CD4-positive, alpha-beta T cell treated with Interleukin-2 at 100 ng/mL for 4 hours (primary cell): ENCODE data around the gene STXBP2.

Experiments
- DNase-seq: peaks from one replicate; pipeline ENCODE4 v3.0.0-alpha.2; 2020; ENCODE audit warnings: low spot score

The STXBP2 gene

DNA sequence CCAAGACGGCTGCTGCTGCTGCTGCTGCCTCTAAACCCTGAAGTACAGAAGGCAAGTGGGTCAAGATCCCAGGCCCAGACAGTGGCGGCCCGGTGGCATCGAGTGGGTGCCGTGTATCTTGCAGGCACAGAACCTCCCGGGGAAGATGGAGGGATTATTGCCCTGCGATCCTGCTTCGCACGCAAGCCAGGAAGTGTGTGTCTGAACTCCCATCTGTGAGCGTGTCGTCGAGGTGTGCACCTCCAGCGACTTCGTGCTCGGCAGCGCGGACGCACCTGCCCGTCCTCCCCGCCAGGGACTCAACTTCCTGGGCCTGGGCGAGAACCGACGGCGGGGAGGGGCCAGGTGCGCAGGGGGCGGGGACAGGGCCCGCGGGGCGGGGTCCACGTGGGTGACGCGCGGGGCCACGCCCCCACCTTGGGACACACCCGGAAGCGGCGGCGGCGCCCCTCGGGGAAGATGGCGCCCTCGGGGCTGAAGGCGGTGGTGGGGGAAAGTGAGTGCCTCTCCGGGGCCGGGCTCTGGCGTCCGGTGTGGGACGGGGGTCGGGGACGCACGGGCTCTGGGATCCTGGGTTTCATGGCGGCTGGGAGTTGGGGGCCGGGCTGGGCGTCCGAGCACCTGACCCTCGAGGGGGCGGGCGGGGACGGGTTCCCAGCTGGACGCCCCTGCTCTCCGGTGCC, at the start of gene STXBP2:
Gene STXBP2, plus strand, starts transcription at position 420 of the 683 bp plus-strand sequence. Its CDS starts 40 bp downstream, at position 460.
- peak; percentile 94 for DNase-seq

DNA sequence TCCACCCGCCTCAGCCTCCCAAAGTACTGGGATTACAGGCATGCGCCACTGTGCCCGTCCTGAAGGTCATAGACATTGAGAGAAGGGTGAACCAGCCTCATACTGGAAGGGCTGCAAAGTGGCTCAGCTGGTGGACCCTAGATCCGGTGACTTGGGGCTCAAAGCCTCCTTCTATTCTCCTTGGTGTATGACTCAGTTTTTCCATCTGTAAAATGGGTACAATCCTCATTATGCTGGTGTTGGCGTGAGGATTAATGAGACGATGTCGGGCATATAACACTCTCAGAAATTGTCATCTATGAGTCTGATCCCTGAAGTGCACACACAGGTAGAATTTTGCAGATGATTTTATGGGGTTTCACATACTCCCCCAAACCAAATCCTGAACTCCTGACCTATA, 47.1 kb upstream of the STXBP2 start:
- no peak for DNase-seq

DNA sequence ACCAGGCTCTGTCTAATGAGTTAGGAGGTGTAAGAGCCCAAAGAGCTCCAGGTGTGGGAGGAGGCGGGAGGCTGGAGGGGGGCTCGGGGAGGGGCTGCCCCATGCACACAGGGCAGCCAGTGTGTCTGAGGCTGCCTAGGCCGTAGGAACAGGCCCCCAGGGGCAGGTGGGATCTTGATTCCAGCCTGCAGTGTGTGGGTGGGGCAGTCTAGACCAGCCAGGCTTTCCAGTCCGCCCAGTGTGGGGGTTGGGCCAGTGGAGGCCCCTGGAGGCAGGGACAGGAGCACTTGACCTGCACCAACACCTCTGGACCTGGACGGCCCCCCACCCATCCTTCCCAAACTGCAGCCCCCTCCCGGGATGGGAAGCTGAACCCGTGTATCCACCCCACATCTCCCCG, 46.7 kb upstream of the STXBP2 start:
- DNase-seq, result no peak

DNA sequence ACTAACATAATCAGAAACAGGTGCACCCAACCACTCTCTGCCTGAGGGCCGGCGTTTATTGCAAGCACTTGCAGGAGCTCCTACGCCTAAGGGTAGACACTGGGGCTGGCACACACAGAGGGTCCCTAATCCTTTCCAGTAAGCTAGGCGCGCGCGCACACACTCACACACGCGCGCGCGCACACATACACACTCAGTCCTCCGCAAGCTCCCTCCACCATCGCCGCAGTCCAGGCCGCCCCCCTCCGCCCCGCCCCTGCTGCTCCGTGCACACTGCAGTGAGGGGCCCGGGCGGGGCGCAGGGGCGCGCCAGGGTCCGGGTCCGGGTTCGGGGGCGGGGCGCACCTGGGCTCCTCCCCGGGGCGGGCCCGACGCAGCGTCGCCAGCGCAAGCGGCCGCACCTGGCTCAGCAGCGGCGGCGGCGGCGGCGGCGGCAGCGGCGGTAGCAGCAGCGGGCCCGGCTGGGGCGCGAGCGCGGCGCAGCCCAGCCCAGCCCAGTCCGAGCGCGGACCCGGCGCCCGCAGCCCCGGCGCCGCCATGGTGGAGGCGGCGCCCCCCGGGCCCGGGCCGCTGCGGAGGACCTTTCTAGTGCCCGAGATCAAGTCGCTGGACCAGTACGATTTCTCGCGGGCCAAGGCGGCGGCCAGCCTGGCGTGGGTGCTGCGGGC, 41.3 kb upstream of the STXBP2 start, which contains the start of gene CAMSAP3:
Gene CAMSAP3, plus strand, starts transcription at position 398 of the 668 bp plus-strand sequence. Its CDS starts 140 bp downstream, at position 538.
- DNase-seq, result peak; percentile 21

DNA sequence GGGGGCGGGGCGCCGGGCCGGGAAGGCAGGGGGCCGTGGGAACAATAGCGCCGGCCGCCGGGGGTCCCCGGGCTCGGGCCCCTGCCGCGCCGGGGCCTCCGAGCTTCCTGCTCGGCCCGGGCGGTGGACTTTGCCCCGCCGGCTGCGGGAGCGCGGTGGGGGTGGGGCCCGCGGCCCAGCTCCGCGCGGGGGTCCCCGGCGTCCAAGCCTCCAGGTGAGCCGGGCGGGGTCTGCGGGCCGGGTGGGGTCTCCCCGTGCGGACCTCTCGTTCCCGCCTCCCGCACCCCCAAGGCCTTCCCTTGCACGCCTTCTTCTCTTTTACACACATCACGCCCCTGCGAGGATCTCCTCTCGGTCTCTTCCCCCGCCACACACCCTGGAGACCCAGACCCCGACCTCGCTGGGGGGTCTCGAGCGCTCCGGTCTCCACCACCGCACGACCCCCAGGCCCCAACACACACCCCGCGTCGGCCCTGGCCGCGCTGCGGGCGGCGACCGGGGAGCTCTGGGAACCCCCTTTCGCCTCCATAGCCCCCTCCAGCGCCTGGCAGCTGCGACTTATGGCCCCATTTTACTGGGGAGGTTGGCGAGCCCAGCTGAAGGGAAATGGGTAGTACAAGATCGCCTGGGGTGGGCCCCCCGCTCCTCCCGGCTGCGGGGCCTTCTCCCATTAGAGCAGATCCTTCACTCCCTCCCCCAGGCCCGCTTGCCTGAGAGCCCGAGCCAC, 40.5 kb upstream of the STXBP2 start:
- DNase-seq, result no peak

DNA sequence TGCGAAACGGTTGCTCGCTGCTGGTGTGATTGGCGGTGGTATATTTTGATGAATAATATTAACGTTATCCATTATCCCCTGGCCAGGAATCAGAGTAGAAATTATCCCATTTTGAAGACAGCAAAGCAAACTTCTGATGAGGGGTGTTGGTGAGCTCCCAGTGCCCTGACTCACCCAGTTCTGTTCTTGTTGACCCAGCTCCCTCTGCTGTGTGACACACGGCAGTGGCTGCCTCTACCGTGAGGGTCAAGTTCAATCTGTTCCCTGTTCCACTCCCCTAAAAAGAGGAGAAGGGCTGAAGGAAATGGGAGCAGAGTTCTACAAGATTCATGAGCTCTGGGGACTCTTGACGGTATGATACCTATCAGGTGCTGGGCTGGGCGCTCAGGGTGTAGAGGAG, 39.2 kb upstream of the STXBP2 start:
- DNase-seq, result no peak

DNA sequence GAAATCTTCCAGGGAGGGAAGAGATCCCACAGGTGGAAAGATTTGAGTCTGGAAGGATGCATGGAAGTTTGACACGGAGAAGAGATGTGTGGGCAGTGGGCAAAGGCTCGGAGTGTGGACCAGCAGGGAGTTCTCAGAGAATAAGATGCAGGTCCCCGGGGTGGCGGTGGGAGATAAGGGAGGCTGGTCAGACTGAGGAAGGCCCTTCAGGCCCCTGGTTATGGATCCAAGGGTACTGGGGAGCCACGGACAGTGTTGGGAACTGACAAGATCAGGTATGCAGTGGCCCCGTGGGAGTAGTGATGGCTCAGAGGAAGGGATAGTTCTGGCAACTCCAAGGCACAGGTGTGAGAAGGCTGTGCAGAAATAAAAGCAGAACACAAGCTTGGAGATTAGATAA, 38.7 kb upstream of the STXBP2 start:
- no peak for DNase-seq

DNA sequence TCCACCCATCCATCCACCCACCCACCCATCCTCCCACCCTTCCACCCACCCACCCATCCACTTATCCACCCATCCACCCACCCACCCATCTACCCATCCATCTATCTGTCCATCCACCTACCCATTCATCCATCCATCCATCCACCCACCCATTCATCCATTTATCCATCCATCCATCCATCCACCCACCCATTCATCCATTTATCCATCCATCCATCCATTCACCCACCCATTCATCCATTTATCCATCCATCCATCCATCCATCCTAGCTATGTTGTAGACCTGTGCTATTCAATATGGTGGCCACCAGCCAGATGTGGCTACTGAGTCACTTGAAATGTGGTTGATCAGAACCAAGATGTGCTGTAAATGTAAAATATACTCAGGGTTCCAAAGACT, 36.2 kb upstream of the STXBP2 start:
- no peak for DNase-seq

DNA sequence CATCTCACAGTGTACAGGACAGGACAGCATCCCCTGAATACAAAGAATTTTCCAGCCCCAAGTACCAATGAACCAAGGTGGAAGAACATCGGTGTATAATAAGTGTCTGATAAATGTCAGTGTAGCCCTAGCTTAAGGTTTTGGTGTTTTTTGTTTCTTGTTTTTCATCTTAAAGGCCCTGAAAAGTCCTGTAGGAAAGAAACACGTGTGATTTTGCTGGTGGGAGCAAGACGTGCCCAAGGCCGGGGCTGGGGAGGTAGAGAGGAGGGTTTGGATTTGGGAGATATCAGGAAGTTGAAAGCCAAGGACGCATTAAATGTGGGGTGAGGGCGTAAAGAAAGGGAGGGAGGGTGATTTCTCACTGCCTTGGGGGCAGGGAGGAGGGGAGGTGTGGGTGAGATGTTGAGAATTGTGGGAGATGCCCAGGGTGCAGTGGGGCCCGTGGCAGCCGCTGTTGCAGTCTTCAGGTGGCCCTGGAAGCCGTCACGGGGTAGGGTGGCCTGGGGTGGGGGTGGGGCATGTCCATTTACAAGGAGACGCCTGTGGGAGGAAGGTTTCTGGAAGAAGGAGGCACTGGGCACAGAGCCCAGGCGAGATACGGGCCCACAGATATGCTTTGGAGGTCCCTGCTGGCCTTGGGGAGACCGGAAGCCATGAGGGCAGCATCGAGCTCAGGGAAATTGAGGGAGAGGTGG, 34.5 kb upstream of the STXBP2 start:
- DNase-seq, result no peak

DNA sequence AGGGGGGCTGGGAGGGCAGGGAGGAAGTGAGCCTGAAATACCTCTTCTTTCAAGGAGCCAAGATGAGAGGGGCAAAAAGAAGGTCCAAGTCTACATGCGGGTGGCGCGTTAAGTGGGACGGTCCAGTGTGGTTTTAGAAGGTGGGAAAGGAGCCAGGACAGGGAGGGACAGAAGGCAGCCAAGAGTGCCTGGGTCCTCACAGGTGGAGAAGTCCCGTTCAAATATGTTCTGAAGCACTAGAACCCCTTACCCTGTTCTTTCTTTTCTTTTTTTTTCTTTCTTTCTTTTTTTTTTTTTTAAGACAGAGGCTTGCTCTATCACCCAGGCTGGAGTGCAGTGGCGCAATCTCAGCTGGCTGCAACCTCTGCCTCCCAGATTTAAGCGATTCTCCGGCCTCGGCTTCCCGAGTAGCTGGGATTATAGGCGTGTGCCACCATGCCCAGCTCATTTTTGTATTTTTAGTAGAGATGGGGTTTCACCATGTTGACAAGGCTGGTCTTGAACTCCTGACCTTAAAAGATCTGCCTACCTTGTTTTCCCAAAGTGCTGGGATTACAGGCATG, 33.9 kb upstream of the STXBP2 start:
- DNase-seq, result no peak

DNA sequence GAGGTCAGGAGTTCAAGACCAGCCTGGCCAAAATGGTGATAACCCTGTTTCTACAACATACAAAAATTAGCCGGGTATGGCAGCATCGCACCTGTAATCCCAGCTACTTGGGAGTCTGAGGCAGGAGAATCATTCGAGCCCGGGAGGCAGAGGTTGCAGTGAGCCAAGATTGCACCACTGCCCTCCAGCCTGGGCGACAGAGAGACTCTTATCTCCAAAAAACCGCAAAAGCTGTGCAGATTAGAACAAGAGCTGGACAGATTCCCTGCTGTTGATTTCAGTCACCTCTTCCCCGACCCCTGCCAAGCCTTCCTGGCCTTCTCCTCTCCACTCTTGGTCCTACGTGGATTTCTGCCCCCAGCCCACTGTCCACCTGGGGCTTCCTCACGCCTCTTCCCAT, 33.0 kb upstream of the STXBP2 start:
- no peak for DNase-seq

DNA sequence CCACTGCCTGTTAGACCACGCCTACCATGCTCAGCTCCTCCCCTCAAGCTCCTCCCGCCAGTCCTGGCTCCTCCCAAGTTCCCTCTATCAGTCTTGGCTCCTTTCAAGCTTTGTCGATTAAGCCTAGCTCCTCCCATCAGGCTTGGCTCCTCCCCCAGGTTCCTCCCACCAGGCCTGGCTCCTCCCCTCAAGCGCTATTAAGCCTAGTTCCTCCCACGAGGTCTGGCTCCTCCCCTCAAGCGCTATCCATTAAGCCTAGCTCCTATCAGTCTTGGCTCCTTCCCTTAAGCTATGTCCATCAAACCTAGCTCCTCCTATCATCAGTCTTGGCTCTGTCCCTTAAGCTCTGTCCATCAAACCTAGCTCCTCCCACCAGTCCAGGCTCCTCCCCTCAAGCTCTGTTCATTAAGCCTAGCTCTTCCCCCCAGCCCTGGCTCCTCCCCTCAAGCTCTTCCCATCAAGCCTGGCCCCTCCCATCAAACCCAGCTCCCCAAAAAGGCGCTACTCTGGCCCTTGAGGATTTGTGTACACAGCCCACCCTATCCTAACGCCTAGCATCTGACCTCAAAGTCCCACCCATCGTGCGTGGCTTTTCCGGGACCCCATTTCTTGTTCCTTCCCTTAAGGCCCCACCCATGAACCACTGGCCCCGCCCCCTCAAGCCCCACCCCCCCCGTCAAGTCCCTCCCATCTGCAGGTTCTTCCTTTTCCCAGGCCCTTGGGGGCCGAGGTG, 31.3 kb upstream of the STXBP2 start:
- no peak for DNase-seq

DNA sequence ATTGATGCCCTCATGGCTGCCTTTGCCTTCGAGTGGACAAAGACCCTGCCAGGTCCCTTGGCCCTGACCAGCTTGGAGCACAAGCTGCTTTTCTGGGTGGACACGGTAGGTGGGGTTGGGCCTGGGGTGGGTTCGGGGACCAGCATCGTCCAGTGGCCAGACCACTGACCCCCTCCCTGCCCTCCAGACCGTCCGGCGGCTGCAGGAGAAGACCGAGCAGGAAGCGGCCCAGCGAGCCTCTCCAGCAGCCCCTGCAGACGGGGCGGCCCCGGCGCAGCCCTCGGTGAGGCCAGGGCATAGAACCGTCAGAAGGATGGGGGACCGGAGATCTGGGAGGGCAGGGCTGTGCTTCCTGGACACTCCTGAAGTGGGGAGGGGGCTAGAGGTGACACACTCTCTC, 30.6 kb upstream of the STXBP2 start:
- DNase-seq, result no peak

DNA sequence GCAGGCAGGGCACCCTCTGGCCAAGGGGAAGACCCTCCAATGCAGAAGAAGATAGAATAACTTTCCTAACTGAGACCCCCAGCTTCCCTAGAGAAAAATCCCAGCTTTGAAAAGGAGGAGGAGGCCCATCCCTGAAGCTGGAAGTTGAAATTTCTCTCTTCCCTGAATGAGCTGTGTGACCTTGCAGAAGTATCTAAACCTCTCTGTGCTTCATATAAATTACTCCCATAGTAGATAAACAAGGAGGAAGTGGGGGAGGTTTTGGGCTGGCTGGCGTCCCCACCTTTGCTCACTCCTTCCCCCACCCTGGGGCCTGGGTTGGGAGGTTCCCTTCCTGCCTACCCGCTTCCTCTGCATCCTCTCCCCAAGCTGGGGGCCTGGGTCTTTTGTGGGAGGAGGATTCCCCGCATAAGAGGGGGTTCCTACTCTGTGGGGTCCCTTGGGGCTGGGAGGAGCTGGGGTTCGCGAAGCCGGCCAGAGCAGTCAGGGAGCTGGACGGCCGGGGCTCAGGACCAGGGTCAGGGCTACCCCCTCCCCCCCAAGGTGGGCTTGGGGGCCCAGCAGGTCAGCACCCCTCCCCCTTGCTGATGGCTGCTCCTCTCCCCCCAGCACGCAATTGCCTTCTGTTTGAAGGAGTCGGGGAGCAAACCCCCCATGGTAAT, 29.6 kb upstream of the STXBP2 start:
- DNase-seq, result no peak

DNA sequence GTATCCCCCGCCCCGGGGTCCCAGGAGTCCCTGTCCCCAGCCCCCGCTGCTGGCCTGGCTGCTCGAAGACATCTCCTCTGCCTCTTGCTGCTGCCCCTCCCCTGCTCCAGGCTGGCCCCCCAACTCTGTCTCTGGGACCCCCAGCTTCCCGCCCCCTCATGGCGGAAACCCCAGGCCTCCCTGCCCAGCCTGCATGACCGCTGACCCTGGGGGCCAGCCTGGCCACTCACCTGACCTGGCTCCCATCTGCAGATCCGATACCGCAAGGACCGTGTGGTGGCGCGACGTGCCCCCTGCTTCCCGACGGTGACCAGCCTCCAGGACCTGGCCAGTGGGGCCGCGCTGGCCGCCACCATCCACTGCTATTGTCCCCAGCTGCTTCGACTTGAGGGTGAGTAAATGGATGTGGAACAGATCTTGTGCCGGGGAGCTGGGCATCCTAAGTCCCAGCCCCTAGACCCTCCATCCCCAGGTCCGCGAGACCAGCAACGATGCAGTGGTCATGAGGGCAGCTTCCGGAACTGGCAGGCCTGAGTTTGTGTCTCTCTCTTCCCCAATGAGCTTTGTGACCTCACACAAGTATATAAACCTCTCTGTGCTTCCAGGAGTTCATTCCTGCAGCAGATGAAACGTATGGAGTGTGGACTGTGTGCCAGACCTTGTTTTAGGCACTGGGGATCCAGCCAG, 28.9 kb upstream of the STXBP2 start:
- no peak for DNase-seq

DNA sequence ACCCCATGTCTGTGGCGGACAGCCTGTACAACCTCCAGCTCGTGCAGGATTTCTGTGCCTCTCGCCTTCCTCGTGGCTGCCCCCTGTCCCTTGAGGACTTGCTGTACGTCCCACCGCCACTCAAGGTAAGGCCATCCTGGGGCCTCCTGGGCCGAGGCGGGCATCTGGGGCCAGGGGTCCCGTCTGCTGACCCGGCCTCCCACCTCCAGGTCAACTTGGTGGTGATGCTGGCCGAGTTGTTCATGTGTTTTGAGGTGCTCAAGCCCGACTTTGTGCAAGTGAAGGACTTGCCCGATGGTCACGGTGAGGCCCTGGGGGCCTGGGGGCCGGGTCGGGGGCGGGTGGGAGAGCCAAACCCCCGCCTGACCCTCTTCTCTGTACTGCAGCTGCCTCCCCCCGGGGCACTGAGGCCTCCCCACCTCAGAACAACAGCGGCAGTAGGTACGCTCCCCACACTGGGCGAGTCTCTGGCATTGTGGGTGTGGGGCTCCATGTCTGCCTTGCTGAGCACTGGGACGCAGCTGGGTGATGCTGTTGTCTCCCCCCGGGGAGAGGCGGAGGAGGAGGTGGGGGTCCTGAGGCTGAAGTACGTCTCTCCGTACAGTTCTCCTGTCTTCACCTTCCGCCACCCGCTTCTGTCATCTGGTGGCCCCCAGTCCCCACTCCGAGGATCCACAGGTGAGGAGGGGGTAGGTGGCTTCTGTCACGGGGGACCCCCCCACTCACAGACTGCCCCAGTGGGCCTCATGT, 26.2 kb upstream of the STXBP2 start:
- no peak for DNase-seq

DNA sequence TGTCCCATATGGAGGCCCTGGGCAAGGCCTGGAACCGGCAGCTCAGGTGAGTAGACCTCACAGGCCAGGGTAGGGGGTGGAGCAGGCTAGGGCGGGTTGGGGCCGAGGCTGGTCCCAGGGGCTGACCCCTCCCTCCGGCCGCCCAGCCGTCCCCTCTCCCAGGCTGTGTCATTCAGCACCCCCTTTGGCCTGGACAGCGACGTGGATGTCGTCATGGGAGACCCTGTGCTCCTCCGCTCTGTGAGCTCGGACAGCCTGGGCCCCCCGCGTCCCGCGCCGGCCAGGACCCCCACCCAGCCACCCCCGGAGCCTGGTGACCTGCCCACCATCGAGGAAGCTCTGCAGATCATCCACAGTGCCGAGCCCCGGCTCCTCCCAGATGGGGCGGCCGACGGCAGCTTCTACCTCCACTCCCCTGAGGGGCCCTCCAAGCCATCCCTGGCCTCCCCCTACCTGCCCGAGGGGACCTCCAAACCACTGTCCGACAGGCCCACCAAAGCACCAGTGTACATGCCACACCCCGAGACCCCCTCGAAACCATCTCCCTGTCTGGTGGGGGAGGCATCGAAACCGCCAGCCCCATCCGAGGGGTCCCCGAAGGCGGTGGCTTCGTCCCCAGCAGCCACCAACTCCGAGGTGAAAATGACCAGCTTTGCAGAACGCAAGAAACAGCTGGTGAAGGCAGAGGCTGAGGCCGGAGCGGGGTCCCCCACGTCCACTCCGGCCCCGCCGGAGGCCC, 25.2 kb upstream of the STXBP2 start:
- no peak for DNase-seq

DNA sequence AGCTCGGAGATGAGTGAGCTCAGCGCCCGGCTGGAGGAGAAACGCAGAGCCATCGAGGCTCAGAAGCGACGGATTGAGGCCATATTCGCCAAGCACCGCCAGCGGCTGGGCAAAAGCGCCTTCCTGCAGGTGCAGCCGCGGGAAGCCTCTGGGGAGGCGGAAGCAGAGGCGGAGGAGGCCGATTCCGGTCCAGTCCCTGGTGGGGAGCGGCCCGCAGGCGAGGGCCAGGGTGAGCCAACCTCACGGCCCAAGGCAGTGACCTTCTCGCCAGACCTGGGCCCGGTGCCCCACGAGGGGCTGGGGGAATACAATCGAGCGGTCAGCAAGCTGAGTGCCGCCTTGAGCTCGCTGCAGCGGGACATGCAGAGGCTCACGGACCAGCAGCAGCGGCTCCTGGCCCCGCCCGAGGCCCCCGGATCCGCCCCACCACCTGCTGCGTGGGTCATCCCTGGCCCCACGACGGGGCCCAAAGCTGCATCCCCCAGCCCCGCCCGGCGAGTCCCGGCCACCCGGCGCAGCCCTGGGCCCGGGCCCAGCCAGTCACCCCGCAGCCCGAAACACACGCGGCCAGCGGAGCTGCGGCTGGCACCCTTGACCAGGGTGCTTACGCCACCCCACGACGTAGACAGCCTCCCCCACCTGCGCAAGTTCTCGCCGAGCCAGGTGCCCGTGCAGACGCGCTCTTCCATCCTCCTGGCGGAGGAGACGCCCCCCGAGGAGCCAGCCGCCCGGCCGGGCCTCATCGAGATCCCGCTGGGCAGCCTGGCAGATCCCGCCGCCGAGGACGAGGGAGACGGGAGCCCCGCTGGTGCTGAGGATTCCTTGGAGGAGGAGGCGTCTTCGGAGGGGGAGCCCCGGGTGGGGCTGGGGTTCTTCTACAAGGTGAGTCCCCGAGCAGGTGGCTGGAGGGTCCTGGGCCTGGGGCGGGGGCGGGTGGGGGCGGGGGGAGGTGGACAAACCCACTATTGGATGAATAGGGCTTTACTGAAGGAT, 24.3 kb upstream of the STXBP2 start:
- DNase-seq, result no peak
